GM12865 (cell line): ENCODE results near the gene CBFA2T3.

Source experiments
- DNase-seq: peaks from one replicate; pipeline ENCODE4 v3.0.0; 2010; ENCODE audit warnings: low read depth
- H3K4me3 ChIP-seq: 2 replicates; pipeline ENCODE4 v1.5.1; 2011; ENCODE audit warnings: mild to moderate bottlenecking, low read depth, low read length, control low read depth
- TF ChIP-seq, protein P1 (sequence below): IDR thresholded peaks from 2 replicates; pipeline ENCODE4 v1.5.1; 2011; ENCODE audit warnings: low read length, control low read depth, low read depth, inconsistent platforms; ENCODE audit not compliant: insufficient read depth; ENCODE audit errors: missing control alignments

Gene CBFA2T3

DNA sequence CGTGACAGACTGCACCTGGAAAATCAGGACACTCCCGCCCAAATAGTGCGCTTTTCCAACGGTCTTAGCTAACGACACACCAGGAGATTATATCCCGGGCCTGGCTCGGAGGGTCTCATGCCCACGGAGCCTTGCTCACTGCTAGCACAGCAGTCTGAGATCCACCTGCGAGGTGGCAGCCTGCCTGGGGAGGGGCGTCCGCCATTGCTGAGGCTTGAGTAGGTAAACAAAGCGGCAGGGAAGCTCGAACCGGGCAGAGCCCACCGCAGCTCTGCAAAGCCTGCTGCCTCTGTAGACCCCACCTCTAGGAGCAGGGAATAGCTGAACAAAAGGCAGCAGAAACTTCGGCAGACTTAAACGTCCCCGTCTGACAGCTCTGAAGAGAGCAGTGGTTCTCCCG is 125.4 kb downstream of the CBFA2T3 start:
- TF ChIP-seq, protein P1, sequence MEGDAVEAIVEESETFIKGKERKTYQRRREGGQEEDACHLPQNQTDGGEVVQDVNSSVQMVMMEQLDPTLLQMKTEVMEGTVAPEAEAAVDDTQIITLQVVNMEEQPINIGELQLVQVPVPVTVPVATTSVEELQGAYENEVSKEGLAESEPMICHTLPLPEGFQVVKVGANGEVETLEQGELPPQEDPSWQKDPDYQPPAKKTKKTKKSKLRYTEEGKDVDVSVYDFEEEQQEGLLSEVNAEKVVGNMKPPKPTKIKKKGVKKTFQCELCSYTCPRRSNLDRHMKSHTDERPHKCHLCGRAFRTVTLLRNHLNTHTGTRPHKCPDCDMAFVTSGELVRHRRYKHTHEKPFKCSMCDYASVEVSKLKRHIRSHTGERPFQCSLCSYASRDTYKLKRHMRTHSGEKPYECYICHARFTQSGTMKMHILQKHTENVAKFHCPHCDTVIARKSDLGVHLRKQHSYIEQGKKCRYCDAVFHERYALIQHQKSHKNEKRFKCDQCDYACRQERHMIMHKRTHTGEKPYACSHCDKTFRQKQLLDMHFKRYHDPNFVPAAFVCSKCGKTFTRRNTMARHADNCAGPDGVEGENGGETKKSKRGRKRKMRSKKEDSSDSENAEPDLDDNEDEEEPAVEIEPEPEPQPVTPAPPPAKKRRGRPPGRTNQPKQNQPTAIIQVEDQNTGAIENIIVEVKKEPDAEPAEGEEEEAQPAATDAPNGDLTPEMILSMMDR = no peak
- DNase-seq = no peak
- no peak overlapping the region for H3K4me3 ChIP-seq

DNA sequence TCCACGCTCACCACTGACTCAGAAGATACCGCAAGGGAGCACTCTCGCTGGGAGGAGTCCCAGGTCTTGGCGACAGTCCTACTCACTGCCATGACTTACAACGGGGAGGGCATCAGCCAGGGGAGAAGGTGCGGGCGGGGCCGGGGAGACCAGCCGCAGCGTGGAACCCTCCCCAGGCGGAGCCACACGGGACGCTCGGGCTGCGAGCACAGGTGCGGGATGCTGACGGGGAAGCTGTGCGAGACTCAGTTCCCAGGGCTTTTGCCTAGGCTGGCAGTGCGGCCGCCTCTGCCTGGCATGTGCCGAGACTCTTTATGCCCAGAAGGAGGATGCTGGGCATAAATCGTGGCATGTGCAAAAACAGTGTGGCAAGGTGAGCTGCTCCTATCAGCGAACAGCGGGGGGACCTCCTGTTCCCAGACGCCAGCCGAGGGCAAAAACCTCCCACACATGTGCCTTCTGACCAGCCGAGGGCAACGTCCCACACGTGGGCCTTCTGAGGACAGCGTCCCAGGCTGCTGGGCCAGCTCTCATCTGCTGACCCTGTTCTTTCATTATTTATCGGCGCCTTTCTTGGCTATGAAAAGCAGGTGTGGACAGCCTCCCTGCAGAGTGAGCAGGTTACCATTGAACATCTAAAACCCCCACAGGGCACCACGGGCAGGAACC is 126.3 kb downstream of the CBFA2T3 start:
- H3K4me3 ChIP-seq = no peak overlapping the region
- DNase-seq = no peak
- TF ChIP-seq, protein P1 = no peak

DNA sequence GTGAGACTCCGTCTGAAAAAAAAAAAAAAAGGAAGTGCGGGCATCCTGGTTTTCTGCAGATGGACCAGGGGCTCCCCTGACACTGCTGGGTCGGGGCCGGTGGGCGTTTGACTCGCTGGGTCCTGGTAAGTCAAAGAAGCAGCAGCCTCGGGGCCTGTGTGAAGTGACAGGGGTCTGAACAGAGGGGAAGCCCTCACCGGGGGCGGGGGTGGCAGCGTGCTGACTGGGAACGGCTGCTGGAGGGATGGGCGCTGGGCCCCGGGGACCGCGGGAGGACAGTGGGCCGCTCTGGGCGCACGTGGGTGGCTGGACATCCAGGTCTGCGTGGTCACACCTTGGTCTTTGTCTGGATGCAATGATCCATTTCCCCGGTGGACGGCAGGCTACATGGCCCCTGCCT is 128.4 kb downstream of the CBFA2T3 start:
- DNase-seq = no peak
- TF ChIP-seq, protein P1 = no peak
- H3K4me3 ChIP-seq = no peak overlapping the region

DNA sequence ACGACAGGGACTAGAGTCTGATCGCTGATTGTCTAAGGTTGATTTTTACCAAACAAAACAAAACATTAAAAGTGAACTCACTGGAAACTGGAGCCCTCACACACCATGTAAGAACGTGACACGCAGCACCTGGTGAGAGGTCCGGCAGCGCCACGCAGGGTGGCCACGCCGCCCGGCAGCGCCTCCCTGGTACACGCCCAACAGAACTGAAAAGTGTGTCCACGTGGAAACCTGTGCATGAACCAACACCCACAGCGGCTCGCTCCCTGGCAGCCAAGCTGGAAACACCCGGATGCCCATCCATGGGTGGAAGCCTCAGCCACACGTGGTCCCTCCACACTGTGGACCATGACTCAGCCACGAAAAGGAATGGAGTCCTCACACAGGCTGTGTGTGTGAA is 129.4 kb downstream of the CBFA2T3 start:
- TF ChIP-seq, protein P1 = no peak
- H3K4me3 ChIP-seq = no peak overlapping the region
- DNase-seq = no peak

DNA sequence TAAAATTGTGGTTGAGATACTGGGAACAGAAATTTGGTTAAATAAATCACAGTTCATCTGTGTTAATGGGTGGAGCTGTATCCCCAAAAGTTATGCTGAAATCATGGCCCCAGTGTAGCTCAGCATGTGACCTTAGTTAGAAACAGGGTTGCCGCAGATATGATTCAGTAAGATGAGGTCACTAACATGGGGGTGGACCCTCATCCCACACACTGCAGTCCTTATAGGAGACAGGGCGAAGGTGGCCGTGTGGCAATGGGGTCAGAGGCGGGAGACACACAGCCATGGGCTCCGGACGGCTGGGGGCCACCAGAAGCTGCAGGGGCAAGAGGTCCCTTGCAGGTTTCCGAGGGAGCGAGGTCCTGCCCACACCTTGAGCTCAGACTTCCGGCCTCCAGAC is 130.9 kb downstream of the CBFA2T3 start:
- H3K4me3 ChIP-seq = no peak overlapping the region
- TF ChIP-seq, protein P1 = no peak
- DNase-seq = no peak

DNA sequence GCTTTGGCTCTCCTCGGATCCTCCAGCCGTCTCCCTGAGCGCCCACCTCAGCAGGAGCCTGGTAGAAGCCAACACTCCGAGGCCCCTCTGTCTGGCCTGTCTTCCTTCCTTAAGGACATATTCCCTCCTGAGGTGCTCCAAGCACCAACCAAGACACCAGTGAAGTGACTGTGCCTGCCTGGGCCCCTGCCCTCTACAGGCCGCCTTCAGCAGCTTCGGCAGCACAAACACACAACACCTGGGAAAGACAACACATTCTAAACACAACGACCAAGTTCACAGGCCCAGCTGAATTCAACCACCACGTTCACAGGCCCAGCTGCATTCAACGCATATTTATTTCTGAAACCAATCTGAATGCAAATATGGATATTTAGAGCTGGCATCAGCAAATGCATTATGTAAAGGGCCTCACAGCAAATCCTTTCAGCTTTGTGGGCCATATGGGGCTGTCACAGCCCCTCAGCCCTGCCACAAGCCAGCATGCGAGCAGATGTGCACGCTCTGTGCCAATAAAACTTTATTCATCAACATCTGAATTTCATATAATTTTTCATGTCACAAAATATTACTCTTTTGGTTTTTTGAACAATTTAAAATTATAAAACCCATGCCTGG is 132.5 kb downstream of the CBFA2T3 start:
- TF ChIP-seq, protein P1 = no peak
- DNase-seq = no peak
- H3K4me3 ChIP-seq = no peak overlapping the region

DNA sequence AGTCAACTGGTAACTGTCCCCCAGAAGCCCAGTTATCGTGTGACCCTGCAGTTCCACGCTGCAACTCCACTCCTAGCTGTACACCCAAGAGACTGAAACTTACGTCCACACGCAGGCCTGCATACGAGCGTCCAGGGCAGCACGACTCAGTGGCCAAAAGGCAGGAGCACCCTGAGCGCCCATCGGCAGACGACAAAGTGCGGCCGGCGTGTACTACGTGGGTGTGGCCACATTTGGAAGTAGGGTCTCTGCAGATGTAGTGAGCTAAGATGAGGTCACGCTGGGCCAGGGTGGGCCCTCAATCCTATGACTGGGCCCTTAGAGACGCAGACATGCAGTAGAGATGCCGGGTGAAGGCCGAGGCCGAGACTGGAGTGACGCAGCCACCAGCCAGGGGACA is 133.8 kb downstream of the CBFA2T3 start:
- TF ChIP-seq, protein P1 = no peak
- no peak for DNase-seq
- H3K4me3 ChIP-seq = no peak overlapping the region
